Hippocampal formation (tissue), 2 donors: ENCODE results near the gene PITHD1.
"Not testable (repeated sequence)": the region's sequence is repeated elsewhere in the genome, so short reads cannot be mapped to it uniquely, and the experiment has no call there.

Source experiments
- DNase-seq, 2 donors: peaks; one replicate each; lab custom pipeline; 2025; lab: John Stamatoyannopoulos, UW

The PITHD1 gene

GRCh38 chr1:23799255-23799569 lies 21.0 kb downstream of the PITHD1 start:
- DNase-seq, result no peak

DNA sequence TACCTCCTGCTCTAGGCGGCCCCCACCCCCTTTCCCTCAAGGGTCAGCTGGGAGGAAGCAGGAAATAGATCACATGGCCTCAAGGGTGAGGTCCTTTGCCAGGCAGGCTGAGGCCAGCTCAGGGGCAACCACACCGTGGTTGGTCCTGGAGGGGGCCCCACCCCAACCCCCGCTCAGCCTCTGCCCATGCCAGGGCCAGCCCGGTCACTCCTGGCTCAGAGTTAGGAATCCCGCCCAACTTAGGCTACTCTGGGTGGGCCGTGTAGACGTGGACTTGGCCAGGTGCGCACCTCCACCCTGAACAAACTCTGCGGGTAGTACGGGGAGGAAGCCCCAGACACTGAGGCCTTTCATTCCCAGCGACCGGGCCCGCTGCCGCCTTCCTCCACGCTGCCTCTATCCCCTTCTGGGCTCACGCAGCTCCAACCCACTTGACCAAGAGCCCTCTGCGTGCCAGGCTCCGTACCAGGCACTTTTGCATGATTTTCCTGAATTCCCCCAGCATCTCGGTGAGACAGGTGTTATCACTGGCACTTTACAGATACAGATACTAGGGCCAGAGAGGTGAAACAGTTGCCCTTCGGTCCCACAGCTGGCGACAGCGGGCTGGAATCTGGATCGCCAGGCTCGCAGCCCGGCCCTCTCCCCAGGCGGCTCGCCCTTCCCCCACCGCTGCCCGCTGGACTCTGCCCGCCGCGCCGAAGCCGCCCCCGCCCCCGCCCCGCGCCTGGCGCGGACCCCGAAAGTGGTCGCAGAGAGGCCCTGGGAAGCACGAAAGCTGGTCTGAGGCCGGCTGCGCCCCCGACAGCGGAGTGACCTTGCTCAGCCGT lies 21.6 kb downstream of the PITHD1 start:
- peak in 1 of 2 donors; percentile 10 for DNase-seq

- peak; percentile 91 to 94 for DNase-seq
Observed at GRCh38 chr1:23800400-23801337, 22.5 kb downstream of the PITHD1 start, which contains the start of gene GALE. Gene GALE (minus strand): TSS chr1:23800754. CDS start chr1:23799007, 1,747 bp downstream.

DNA sequence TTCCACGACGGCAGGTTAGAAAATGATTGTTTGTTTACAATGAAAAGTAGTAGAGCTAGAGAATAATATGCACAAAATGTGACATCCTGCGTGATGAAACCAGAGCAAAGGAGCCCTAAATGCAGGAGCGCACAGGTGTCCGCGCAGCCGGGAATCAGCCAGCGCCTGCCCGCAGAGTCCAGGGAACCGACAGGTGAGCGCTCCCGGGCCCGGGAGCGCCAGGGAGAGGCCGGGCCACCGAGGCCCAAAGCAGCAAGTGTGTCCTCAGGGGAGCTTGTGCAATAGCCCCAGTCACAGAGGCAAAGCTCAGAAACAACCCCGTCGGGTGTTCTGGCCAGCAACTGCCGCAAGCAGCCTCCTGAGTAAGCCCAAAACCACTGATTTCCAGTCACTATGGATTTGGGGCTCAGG lies 23.1 kb downstream of the PITHD1 start:
- no peak for DNase-seq

DNA sequence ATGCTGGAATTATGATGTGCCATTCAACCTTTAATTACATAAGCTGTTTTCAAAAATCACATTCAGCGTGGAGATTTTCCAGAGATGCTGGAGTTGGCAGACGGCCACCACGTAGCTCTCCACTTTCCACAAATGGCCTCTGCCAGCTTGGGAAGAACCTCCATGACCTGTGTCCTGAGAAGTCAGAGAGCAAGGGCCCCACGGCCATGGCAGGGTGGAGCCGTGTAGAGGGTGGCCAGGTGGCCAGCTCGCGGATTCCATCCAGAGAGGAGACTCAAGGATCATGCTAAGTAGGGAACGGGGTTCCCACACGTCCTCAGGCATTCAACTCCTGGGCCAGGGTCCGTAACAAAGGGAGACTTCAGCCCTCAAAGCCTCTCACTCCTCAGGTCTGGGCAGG lies 23.7 kb downstream of the PITHD1 start:
- no peak for DNase-seq

DNA sequence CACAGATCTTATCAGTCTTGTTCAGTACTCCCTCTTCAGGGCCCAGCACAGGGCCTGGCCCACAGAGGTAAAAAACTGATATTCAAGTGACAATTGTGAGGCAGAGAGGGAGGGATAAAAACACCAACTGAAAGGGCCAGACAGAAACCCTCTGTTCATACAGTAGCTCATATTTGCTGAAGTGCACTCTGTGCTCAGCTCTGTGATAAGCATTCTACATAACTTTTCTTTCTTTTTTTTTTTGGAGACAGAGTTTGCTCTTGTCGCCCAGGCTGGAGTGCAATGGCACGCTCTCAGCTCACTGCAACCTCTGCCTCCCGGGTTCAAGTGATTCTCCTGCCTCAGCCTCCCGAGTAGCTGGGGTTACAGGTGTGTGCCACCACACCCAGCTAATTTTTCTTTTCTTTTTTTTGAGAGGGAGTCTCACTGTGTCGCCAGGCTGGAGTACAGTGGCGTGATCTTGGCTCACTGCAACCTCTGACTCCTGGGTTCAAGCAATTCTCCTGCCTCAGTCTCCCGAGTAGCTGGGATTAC lies 24.7 kb downstream of the PITHD1 start:
- DNase-seq, result not testable (repeated sequence)

DNA sequence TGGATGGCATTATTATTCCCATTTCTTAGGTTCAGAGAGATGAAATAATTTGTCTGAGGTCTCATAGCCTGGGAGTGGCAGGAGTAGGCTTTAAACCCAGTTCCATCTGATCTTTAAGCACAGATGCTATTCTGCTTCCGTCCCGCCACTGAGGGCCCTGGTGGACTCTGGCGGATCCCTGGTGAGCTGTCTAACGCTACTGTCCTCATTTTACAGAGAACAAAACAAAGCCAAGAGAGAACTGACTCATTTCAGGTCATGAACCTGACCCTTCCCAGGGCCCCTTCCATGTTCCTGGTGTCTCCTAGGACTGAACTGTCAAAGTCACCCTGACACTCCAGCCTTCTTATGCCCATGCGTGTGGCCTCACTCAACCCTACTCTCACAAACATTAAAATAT lies 25.5 kb downstream of the PITHD1 start:
- no peak for DNase-seq

DNA sequence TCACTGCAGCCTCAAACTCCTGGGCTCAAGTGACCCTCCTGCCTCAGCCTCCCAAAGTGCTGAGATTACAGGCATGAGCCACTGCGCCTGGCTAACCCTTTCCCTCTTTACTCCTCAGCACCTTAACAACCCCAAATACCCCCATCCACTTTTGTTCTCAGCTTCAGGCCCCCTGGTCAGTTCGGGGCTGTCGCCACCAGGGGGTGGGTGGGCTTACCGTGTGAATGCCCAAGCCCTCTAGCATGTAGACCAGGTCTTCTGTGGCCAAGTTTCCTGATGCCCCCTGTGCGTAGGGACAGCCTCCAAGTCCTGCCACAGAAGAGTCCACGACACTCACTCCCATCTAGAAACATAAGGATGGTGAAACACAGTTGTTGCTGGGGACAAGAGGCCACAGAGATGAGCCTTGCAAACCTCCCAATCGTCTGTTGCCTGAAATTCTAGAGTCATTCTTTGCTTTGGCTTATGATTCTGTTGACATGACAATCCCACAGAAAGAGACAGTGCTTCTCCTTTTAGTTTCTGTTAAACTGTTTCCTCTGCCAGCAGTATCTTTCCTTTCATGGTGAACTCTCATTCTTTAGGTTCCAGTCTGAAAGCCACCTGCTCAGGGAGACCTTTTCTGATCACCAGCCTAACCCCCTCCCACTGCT lies 26.1 kb downstream of the PITHD1 start:
- DNase-seq, result no peak

DNA sequence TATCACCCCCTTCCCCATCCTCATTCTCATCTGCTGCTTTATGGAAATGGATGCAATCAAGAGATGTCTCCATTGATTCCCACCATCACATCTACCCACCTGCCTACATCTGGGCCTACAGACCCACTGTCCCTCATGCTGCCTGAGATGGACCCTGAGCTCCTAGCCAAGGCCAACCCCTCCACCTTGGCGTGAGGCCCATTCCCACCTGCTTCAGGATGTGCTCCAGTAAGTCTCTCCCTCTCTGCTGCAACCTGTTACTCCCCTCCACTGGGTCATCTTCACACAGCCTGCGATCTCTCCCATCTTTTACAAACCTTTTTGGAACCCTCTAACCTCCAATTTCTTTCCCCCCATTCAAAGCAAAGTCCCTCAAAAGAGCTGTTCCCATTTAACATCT lies 26.8 kb downstream of the PITHD1 start:
- DNase-seq, result no peak

DNA sequence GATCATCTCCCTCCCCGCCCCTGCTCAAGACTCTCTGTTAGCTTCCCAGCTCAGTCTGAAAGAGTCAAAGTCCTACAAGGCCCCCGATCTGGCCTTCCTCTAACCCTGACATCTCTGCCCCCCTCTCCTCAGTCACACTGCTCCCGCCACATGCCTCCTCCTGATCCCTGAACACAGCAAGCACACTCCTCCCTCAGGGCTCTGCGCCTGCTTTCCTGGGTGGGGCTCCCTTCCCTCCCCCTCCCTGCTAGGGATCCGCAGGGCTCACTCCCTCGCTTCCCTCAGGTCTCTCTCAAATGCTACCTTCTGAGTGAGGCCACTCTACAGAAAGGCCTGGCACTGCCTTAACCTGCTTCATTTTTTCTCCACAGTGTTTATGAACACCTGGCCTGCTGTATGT lies 28.1 kb downstream of the PITHD1 start:
- DNase-seq, result no peak

DNA sequence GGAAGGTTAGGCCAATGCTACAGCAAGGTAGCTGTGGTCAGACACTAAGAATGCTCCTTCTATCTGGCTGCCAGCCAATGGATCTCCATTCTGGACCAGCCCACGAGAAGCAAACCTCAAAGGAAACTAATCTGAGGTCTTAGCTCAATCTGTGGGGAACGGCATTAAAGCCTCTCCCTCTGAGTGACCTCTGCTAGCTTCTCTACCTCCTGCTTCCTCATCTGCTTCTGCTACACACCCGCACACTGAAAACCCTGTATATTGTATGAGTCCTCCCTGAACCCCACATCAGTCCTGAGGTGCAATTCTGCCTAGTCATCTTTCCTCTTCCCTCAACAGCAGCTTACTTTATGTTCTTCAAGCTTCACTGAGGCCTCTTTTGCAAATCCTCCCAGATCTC lies 29.2 kb downstream of the PITHD1 start:
- DNase-seq, result no peak

- peak; percentile 35 to 44 for DNase-seq
Observed at GRCh38 chr1:23809751-23810171, 31.5 kb downstream of the PITHD1 start.

- peak; percentile 15 to 29 for DNase-seq
Observed at GRCh38 chr1:23810818-23811540, 32.8 kb downstream of the PITHD1 start.

GRCh38 chr1:23814016-23814415 lies 35.8 kb downstream of the PITHD1 start:
- no peak for DNase-seq

- no peak for DNase-seq
Observed at GRCh38 chr1:23816361-23816760, 38.1 kb downstream of the PITHD1 start.

DNA sequence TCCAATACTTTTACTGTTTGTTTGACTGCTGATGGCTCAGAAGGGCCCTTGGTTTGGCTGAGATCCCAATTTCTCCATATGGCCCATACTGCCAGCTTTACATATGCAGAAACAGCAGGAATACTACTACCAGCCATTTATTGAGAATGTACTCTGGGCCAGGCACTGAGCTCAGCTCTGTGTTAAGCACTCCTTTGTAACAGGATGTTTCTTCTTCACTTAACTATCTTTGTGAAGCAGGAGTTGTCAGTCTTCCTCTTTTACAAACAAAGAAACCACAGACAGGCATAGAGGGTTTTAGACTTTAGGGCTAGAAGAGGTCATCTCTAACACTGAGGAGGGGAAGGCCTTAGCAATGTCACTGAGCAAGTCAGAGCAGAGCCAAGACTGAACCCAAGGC lies 38.7 kb downstream of the PITHD1 start:
- no peak for DNase-seq

- no peak for DNase-seq
Observed at GRCh38 chr1:23817633-23818032, 39.4 kb downstream of the PITHD1 start.

DNA sequence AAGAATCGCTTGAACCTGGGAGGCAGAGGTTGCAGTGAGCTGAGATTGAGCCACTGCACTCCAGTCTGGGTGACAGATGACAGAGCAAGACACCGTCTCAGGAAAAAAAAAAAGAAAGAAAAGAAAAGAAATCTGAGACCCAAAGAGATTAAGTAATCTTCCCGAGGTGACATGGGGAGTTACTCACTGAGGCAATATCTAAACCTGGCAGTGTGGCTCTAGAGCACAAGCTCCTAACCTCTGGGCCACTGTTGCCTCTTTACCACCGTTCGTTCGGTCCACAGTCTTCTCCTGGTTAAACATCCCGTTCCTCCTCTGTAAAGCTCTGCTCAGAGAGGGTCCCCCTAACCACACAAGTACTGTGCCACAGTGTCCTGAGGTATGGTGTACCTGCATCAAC lies 45.5 kb downstream of the PITHD1 start:
- DNase-seq, result no peak

- no peak for DNase-seq
Observed at GRCh38 chr1:23824711-23825075, 46.5 kb downstream of the PITHD1 start.

DNA sequence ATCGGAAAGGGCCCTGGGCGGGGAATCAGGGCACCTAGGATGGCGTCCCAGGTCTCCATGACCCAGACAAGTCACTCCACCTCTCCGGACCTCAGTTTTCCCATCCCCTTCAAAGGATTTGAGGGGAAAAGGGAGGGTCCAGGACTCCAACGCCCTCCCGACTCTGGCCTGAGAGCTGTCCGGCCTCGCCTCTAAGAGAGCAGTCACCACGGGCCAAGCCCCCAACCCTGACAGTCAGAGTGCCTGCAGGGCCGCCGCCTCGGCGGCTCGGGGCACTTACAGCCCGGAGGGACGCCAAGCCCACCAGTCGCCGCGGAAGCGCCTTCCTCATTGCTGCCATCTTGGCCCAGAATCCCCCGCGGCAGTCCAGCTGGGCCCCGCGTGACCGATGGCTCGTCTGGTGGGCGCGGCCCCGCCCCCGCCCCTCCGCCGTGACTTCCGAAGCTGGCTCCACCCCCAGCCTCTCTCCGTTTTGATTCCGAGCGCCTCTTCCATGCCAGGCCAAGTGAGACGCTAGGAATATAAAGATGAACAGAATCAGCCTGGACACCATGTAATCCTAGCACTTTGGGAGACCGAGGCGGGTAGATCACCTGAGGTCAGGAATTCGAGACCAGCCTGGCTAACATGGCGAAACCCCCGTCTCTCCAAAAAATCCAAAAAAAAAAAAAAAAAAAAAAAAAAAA lies 47.0 kb downstream of the PITHD1 start, which contains the start of gene HMGCL:
TSS of gene HMGCL (minus strand) at position 354 of the 686 bp plus-strand sequence. CDS start at position 340, 14 bp downstream.
- DNase-seq, result peak; percentile 81 to 90
